CD14-positive monocyte (primary cell): ENCODE data around the gene LAMA3. TPM values are rescaled to one million over a fixed set of nuclear protein-coding genes. Genes with fewer than 3 reads are reported as not detected.

Experiments used
- DNase-seq, 3 donors: peaks; one replicate each; pipeline ENCODE4 v3.0.0-alpha.2; 2011 to 2022
- H2AFZ ChIP-seq: 2 replicates; pipeline ENCODE4 v1.6.0; 2012; ENCODE audit warnings: mild to moderate bottlenecking, low read depth, low read length, inconsistent platforms; ENCODE audit not compliant: insufficient read depth, poor library complexity, severe bottlenecking
- H3K27ac ChIP-seq, 2 donors: 1 replicate in 1 of 2; 2 replicates in 1 of 2; pipeline ENCODE4 v1.5.1; 2012 to 2013; ENCODE audit warnings: low read length in 2 of 2, control low read depth in 1 of 2, inconsistent platforms in 1 of 2, low read depth in 1 of 2, mild to moderate bottlenecking in 1 of 2
- H3K27me3 ChIP-seq, 2 donors: one replicate each; pipeline versions ENCODE4 v1.6.0 to v1.6.1; 2011 to 2013; ENCODE audit warnings: low read length in 2 of 2; ENCODE audit not compliant: control insufficient read depth in 2 of 2, insufficient read depth in 2 of 2
- H3K36me3 ChIP-seq, 2 donors: replicated peaks in 1 of 2; 1 replicate in 1 of 2; 2 replicates in 1 of 2; pipeline versions ENCODE4 v1.5.1 to v1.6.1; 2012 to 2013; ENCODE audit warnings: low read length in 2 of 2, control low read depth in 1 of 2, inconsistent platforms in 1 of 2, mild to moderate bottlenecking in 1 of 2; ENCODE audit not compliant: insufficient read depth in 2 of 2, control insufficient read depth in 1 of 2
- H3K4me1 ChIP-seq, 2 donors: 1 replicate in 1 of 2; 2 replicates in 1 of 2; pipeline versions ENCODE4 v1.5.1 to v1.6.1; 2012 to 2013; ENCODE audit warnings: low read length in 2 of 2, control low read depth in 1 of 2, inconsistent platforms in 1 of 2, mild to moderate bottlenecking in 1 of 2, moderate library complexity in 1 of 2; ENCODE audit not compliant: insufficient read depth in 2 of 2, control insufficient read depth in 1 of 2
- H3K4me2 ChIP-seq: replicated peaks from 2 replicates; pipeline ENCODE3; 2012; ENCODE audit warnings: low read length, moderate library complexity, mild to moderate bottlenecking; ENCODE audit not compliant: poor library complexity, severe bottlenecking; ENCODE audit errors: extremely low read depth
- H3K4me3 ChIP-seq, 3 experiments: fragments of 200-600 bp in 1 of 3; sonication (generic) in 1 of 3; replicated peaks in 1 of 3; 1 replicate in 2 of 3; 2 replicates in 1 of 3; pipeline ENCODE4 v1.5.1; 2011 to 2013; ENCODE audit warnings: low read length in 3 of 3, mild to moderate bottlenecking in 3 of 3, control low read depth in 2 of 3, low read depth in 2 of 3, inconsistent platforms in 1 of 3, moderate library complexity in 1 of 3
- H3K79me2 ChIP-seq: 2 replicates; pipeline ENCODE4 v1.6.0; 2012; ENCODE audit warnings: mild to moderate bottlenecking, control low read depth, inconsistent platforms, low read length, moderate library complexity; ENCODE audit not compliant: insufficient read depth
- H3K9ac ChIP-seq: 2 replicates; pipeline ENCODE4 v1.6.0; 2017; ENCODE audit warnings: low read length, mild to moderate bottlenecking; ENCODE audit not compliant: insufficient read depth, poor library complexity, severe bottlenecking
- H3K9me3 ChIP-seq, 2 donors: replicated peaks in 1 of 2; 1 replicate in 1 of 2; 2 replicates in 1 of 2; pipeline versions ENCODE4 v1.5.1 to v1.6.1; 2012 to 2013; ENCODE audit warnings: low read length in 2 of 2, control low read depth in 1 of 2; ENCODE audit not compliant: control insufficient read depth in 1 of 2, insufficient read depth in 1 of 2
- H4K20me1 ChIP-seq: 2 replicates; pipeline ENCODE4 v1.6.0; 2012; ENCODE audit warnings: mild to moderate bottlenecking, low read length, control low read depth, moderate library complexity; ENCODE audit not compliant: insufficient read depth
- H3K27ac Mint-ChIP-seq, 7 donors: one replicate each; pipeline ENCODE4 v1.8.0; 2020; ENCODE audit warnings: mild to moderate bottlenecking in 7 of 7, mixed read lengths in 7 of 7, moderate library complexity in 6 of 7, inconsistent platforms in 2 of 7
- H3K27me3 Mint-ChIP-seq, 3 donors: one replicate each; pipeline ENCODE4 v1.8.0; 2021 to 2022; ENCODE audit warnings: low read depth in 3 of 3, mild to moderate bottlenecking in 3 of 3, mixed read lengths in 3 of 3, moderate library complexity in 3 of 3, inconsistent platforms in 1 of 3
- H3K36me3 Mint-ChIP-seq, 2 donors: one replicate each; pipeline ENCODE4 v1.8.0; 2020; ENCODE audit warnings: mixed read lengths in 2 of 2, inconsistent platforms in 1 of 2, mild to moderate bottlenecking in 1 of 2
- H3K4me1 Mint-ChIP-seq: one replicate; pipeline ENCODE4 v1.8.0; 2020; ENCODE audit warnings: mild to moderate bottlenecking, mixed read lengths
- H3K4me3 Mint-ChIP-seq, 2 donors: one replicate each; pipeline ENCODE4 v1.8.0; 2020; ENCODE audit warnings: mild to moderate bottlenecking in 2 of 2, mixed read lengths in 2 of 2, moderate library complexity in 1 of 2
- H3K9me3 Mint-ChIP-seq, 7 donors: one replicate each; pipeline ENCODE4 v1.8.0; 2020 to 2022; ENCODE audit warnings: mixed read lengths in 7 of 7, mild to moderate bottlenecking in 6 of 7, moderate library complexity in 6 of 7, inconsistent platforms in 2 of 7
- CTCF ChIP-seq: fragments of 200-600 bp; IDR thresholded peaks from one replicate; pipeline ENCODE4 v1.8.0; 2022; ENCODE audit warnings: antibody characterized with exemption, mild to moderate bottlenecking
- WGBS: methylation state at CpG from one replicate; pipeline ENCODE4 v1.1.5; 2013; ENCODE audit warnings: missing lambda C conversion rate; ENCODE audit not compliant: insufficient coverage; 5-methylcytosine and 5-hydroxymethylcytosine counted together
- intact Hi-C, 2 donors: fragments of 100-400 bp; cut with micrococcal nuclease; formaldehyde crosslinking; loops; one replicate each; pipeline versions ENCODE4 v1.15.0 to v1.15.1; 2023
- polyA plus RNA-seq, 3 donors: library from polyadenylated mRNA; depleted of rRNA in 1 of 3; unstranded in 2 of 3; stranded (reverse) in 1 of 3; fragments of 300-500 nt in 2 of 3; fragments of >200 nt in 1 of 3; fragmentation: Illumina TruSeq in 2 of 3; gene quantifications; 1 replicate in 2 of 3; 2 replicates in 1 of 3; pipeline ENCODE4 v1.2.3, GENCODE V29; 2012 to 2021

LAMA3 gene
- polyA plus RNA-seq, 3 donors, result not detected

DNA sequence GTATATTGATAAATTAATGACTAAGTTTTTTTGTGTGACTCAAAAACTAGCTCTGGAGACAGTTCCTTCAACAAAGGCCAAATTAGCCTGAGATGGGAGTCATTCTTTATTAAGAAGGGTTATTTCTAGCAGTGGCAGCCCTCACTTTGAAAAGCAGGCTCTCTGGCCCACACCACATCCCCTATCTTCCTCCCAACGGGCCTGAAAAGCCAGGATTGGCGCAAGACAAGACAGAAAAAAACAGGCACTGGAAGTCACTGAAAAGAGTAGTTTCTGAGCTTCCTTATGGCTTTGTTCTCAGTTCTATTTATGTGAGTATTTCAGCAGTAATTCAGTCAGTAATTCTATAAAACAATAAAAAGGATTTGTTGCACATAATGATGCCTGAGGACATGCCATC, 149.0 kb downstream of the LAMA3 start:
- peaks cover 0 to 2% (median 0%) of the 10 kb centered on the region in 3 donors for H3K27me3 Mint-ChIP-seq
- peaks cover 11% of the 10 kb centered on the region for H3K4me1 Mint-ChIP-seq
- Histone ChIP-seq H3K9ac (no peak overlapping the region), H3K4me2 (no peak overlapping the region), H3K4me1 (no peaks in the 10 kb centered on the region), H3K36me3 (no peaks in the 10 kb centered on the region), H3K79me2 (no peaks in the 10 kb centered on the region), H4K20me1 (no peaks in the 10 kb centered on the region), H3K27ac (no peak overlapping the region), H3K9me3 (no peaks in the 10 kb centered on the region), H3K4me3 (no peak overlapping the region), H2AFZ (no peak overlapping the region), H3K27me3 (no peaks in the 10 kb centered on the region)
- DNase-seq, result peak in 1 of 3 donors; percentile 19
- WGBS, result no CpG with 5 or more reads among the region's 2 CpGs
- H3K27ac Mint-ChIP-seq, result no peak overlapping the region
- TF ChIP-seq CTCF, result no peak
- H3K36me3 Mint-ChIP-seq, result no peaks in the 10 kb centered on the region
- intact Hi-C loops, result no loop called here
- peaks cover 0 to 2% (median 0%) of the 10 kb centered on the region in 7 donors for H3K9me3 Mint-ChIP-seq
- H3K4me3 Mint-ChIP-seq, result no peak overlapping the region

DNA sequence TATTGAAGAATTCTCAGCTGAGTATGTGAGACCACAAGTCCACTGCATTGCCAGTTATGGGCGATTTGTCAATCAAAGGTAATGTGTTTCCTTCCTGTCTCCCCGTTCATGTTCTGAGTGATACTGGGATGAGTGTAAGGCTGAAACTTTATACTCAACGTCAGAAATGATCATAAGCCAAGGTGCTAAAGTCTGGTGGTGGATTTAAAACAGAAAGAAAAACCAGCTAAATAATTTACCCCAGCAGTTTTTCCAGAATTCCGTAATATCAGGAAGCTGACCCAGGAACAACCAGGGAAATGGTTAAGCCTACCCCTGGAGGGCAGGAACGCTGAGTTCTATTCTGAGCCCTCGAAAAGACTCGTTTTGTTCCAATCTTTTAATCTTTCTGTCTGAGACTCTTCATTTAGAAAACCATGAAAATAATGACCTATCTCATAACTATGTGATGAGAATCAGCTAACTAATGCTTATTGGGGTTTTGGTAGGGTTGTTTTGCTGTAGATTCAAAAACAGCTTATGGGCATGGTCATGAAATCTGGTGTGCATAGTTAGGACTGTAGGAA, 149.6 kb downstream of the LAMA3 start:
- Histone ChIP-seq H2AFZ (no peak overlapping the region), H3K27me3 (no peaks in the 10 kb centered on the region), H3K4me1 (no peaks in the 10 kb centered on the region), H4K20me1 (no peaks in the 10 kb centered on the region), H3K27ac (no peak overlapping the region), H3K4me2 (no peak overlapping the region), H3K9me3 (no peaks in the 10 kb centered on the region), H3K36me3 (no peaks in the 10 kb centered on the region), H3K79me2 (no peaks in the 10 kb centered on the region), H3K9ac (no peak overlapping the region), H3K4me3 (no peak overlapping the region)
- DNase-seq, result no peak
- peaks cover 0 to 2% (median 0%) of the 10 kb centered on the region in 7 donors for H3K9me3 Mint-ChIP-seq
- peaks cover 0 to 5% (median 2%) of the 10 kb centered on the region in 3 donors for H3K27me3 Mint-ChIP-seq
- H3K27ac Mint-ChIP-seq, result no peak overlapping the region
- intact Hi-C loops, result no loop called here
- peaks cover 11% of the 10 kb centered on the region for H3K4me1 Mint-ChIP-seq
- WGBS, result 92% methylated on average over 2 of the region's 7 CpGs
- no peak for TF ChIP-seq CTCF
- H3K4me3 Mint-ChIP-seq, result no peak overlapping the region
- no peaks in the 10 kb centered on the region for H3K36me3 Mint-ChIP-seq
